Hepatocyte (in vitro differentiated cells): Measurements from ENCODE around the gene TBC1D7. TPM values are rescaled to one million over a fixed set of nuclear protein-coding genes. Genes with fewer than 3 reads are reported as not detected.

Experiments used
- DNase-seq: peaks from one replicate; pipeline ENCODE4 v3.0.0-alpha.2; 2016; ENCODE audit warnings: low spot score
- H2AFZ ChIP-seq: fragments of 200-600 bp; sonication (generic); 2 replicates; pipeline ENCODE4 v1.6.0; 2016; ENCODE audit warnings: antibody characterized with exemption, mild to moderate bottlenecking
- H3K27ac ChIP-seq: fragments of 200-600 bp; sonication (generic); 2 replicates; pipeline ENCODE4 v1.5.1; 2016; ENCODE audit warnings: mild to moderate bottlenecking
- H3K27me3 ChIP-seq: fragments of 200-600 bp; sonication (generic); 2 replicates; pipeline ENCODE4 v1.6.1; 2016
- H3K36me3 ChIP-seq: fragments of 200-600 bp; sonication (generic); replicated peaks from 2 replicates; pipeline ENCODE4 v1.5.1; 2016; ENCODE audit warnings: low read depth; ENCODE audit not compliant: insufficient read depth
- H3K4me1 ChIP-seq: fragments of 200-600 bp; sonication (generic); 2 replicates; pipeline ENCODE4 v1.5.1; 2016; ENCODE audit warnings: mild to moderate bottlenecking, moderate library complexity; ENCODE audit not compliant: insufficient read depth
- H3K4me2 ChIP-seq: fragments of 200-600 bp; sonication (generic); 2 replicates; pipeline ENCODE4 v1.6.0; 2016
- H3K4me3 ChIP-seq: fragments of 200-600 bp; sonication (generic); 2 replicates; pipeline ENCODE4 v1.5.1; 2016; ENCODE audit warnings: mild to moderate bottlenecking
- H3K79me2 ChIP-seq: fragments of 200-600 bp; sonication (generic); 2 replicates; pipeline ENCODE4 v1.6.0; 2017; ENCODE audit warnings: mild to moderate bottlenecking
- H3K9me2 ChIP-seq: fragments of 200-600 bp; sonication (generic); replicated peaks from 2 replicates; pipeline ENCODE4 v1.6.0; 2017; ENCODE audit warnings: mild to moderate bottlenecking; ENCODE audit not compliant: insufficient read depth
- H3K9me3 ChIP-seq: fragments of 200-600 bp; sonication (generic); 2 replicates; pipeline ENCODE4 v1.5.1; 2016; ENCODE audit warnings: low read depth, mild to moderate bottlenecking
- H4K20me1 ChIP-seq: fragments of 200-600 bp; sonication (generic); 2 replicates; pipeline ENCODE4 v1.6.0; 2016; ENCODE audit warnings: mild to moderate bottlenecking; ENCODE audit not compliant: insufficient read depth, poor library complexity, severe bottlenecking
- EZH2 ChIP-seq: fragments of 200-600 bp; sonication (generic); IDR thresholded peaks from 2 replicates; pipeline ENCODE4 v1.6.1; 2016; ENCODE audit warnings: antibody characterized with exemption, mild to moderate bottlenecking, borderline replicate concordance
- EZH2phosphoT487 ChIP-seq: fragments of 200-600 bp; sonication (generic); IDR thresholded peaks from one replicate; pipeline ENCODE4 v1.6.1; 2018; ENCODE audit warnings: antibody characterized with exemption, mild to moderate bottlenecking, low read depth, moderate library complexity; ENCODE audit not compliant: unreplicated experiment, severe bottlenecking
- WGBS: methylation state at CpG from one replicate; pipeline ENCODE4 v1.1.6; 2016; ENCODE audit warnings: low lambda C conversion rate; ENCODE audit errors: missing lambda C conversion rate; 5-methylcytosine and 5-hydroxymethylcytosine counted together
- polyA plus RNA-seq: library from polyadenylated mRNA; unstranded; fragments of >200 nt; fragmentation: Nextera tagmentation; extraction: Ambion mirVana; gene quantifications from 2 replicates; pipeline ENCODE4 v1.2.1, GENCODE V29; 2016
- total RNA-seq: library from RNA; depleted of rRNA; stranded (reverse); fragments of >200 nt; gene quantifications from 2 replicates; pipeline ENCODE4 v1.2.3, GENCODE V29; 2014
- TF ChIP-seq, protein P1 (sequence below): fragments of 200-600 bp; sonication (generic); IDR thresholded peaks from 2 replicates; pipeline ENCODE4 v1.5.1; 2016; ENCODE audit warnings: antibody characterized with exemption, mild to moderate bottlenecking; ENCODE audit not compliant: poor library complexity

The TBC1D7 gene
- total and polyA plus RNA-seq, 2 experiments from 2014 or later = 15.5 to 28.3 TPM

DNA sequence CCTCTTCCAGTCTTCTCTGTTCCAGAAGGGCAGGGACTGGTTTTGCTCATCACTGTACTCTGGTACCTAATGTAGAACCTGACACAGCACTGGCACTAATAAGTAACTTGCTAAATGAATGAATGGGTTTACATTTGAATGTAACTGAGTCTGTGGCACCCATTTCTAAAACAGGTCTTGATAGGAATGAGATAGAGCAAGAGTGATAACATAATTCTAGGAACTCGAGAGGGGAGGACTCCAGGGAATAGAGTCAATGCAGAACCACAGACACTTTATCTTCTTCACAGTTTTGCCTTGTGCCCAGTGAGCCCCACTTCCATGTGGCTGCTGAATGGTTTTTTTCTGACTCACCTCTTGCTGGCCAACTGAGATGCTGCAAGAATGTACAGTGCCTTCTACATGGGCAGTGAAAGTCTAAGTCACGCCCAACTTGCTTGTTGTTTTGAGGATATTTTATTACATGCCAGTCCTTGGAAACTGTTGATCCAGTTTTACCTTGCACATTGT, 61.1 kb downstream of the TBC1D7 start:
- Histone ChIP-seq H3K4me1 (no peaks in the 10 kb centered on the region), H3K27me3 (no peaks in the 10 kb centered on the region), H3K4me3 (no peak overlapping the region), H3K4me2 (no peak overlapping the region), H3K36me3 (no peaks in the 10 kb centered on the region), H3K79me2 (no peaks in the 10 kb centered on the region), H4K20me1 (no peaks in the 10 kb centered on the region), H3K9me3 (no peaks in the 10 kb centered on the region), H2AFZ (no peak overlapping the region), H3K27ac (no peak overlapping the region), H3K9me2 (no peaks in the 10 kb centered on the region)
- 86% methylated on average over 2 of the region's 2 CpGs for WGBS
- TF ChIP-seq, protein P1, sequence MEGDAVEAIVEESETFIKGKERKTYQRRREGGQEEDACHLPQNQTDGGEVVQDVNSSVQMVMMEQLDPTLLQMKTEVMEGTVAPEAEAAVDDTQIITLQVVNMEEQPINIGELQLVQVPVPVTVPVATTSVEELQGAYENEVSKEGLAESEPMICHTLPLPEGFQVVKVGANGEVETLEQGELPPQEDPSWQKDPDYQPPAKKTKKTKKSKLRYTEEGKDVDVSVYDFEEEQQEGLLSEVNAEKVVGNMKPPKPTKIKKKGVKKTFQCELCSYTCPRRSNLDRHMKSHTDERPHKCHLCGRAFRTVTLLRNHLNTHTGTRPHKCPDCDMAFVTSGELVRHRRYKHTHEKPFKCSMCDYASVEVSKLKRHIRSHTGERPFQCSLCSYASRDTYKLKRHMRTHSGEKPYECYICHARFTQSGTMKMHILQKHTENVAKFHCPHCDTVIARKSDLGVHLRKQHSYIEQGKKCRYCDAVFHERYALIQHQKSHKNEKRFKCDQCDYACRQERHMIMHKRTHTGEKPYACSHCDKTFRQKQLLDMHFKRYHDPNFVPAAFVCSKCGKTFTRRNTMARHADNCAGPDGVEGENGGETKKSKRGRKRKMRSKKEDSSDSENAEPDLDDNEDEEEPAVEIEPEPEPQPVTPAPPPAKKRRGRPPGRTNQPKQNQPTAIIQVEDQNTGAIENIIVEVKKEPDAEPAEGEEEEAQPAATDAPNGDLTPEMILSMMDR = no peak
- no peak for TF ChIP-seq EZH2
- DNase-seq = no peak

DNA sequence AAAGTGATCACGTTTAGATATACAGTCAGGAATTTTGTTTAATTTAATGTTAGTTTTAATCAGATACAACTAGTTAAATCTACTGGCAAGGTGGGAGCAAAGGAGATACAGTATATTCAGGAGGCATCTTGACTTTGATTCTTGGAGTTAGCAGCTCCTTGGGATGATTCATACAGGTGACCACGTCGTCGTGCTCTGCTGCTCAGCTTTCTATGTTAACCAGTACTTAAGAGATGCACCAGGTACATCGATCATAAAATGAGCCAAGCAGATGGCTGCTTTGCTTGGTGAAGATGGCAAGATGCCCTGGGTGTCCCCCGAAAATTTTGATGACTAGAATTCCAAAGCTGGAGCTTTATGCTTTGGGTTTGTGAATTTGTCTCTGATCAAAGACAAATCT, 64.7 kb downstream of the TBC1D7 start:
- Histone ChIP-seq H3K4me3 (no peak overlapping the region), H3K9me3 (no peaks in the 10 kb centered on the region), H3K27ac (no peak overlapping the region), H3K4me2 (no peak overlapping the region), H3K9me2 (no peaks in the 10 kb centered on the region), H3K79me2 (no peaks in the 10 kb centered on the region), H2AFZ (no peak overlapping the region), H3K4me1 (no peaks in the 10 kb centered on the region), H3K27me3 (no peaks in the 10 kb centered on the region), H3K36me3 (no peaks in the 10 kb centered on the region), H4K20me1 (no peaks in the 10 kb centered on the region)
- no peak for DNase-seq
- 91% methylated on average over 6 of the region's 6 CpGs for WGBS
- no peak for TF ChIP-seq EZH2
- TF ChIP-seq, protein P1 = no peak

DNA sequence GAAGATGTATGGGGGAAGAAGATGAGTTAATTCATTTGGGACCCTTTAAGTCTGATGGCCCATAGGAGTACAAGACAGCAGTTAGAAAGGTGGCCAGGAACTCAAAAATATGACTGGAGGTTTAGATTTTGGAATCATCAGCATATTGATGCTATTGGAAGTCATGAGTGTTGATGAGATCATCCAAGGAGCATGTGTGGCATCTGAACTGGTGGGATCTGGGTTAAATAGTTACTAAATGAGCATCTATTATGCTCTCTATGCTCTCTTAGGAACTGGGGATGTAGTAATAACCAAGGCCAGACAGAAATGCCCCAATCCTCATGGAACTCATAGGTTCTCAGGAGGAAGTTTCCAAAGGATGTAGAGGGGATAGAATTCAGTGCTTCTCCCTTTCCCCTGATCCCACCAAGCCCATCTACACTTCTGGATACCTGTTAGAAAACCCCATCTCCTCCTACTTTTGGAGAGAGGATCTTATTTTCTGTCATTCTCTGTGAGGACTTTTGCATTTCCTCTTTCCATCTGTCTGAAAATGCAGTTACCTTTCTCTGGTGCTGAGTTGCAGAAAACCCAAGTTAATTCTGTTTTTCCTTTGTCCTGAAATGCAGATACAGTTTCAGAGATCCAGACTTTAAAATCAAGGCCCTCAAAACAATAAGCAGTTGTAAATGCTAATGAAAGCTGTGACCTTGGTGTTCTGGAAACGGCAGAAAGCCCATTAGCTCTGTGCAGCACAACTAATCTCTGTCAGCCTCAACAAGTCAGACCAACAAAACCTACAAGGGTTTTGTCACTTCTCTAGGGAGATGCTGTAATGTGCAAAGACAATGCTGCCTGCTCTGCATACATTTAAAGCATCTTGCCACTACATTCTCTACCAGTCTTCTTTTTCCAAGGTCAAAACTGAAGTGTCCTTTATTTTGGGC, 65.8 kb downstream of the TBC1D7 start:
- H3K27me3 ChIP-seq = no peaks in the 10 kb centered on the region
- H3K36me3 ChIP-seq = no peaks in the 10 kb centered on the region
- H4K20me1 ChIP-seq = no peaks in the 10 kb centered on the region
- WGBS = 21% methylated on average over 1 of the region's 1 CpG
- H3K9me2 ChIP-seq = no peaks in the 10 kb centered on the region
- no peak overlapping the region for H3K4me2 ChIP-seq
- H3K4me1 ChIP-seq = no peaks in the 10 kb centered on the region
- TF ChIP-seq EZH2 (no peak), EZH2phosphoT487 (no peak)
- TF ChIP-seq, protein P1 = no peak
- H3K4me3 ChIP-seq = no peak overlapping the region
- no peaks in the 10 kb centered on the region for H3K9me3 ChIP-seq
- DNase-seq = no peak
- H2AFZ ChIP-seq = no peak overlapping the region
- no peak overlapping the region for H3K27ac ChIP-seq
- no peaks in the 10 kb centered on the region for H3K79me2 ChIP-seq
